HG03439 (cell line): ENCODE data around the gene GPR50.

ENCODE experiments used
- ATAC-seq: cut with Tn5 transposase; IDR thresholded peaks from one replicate; pipeline ENCODE4 v1.9.1; 2021; ENCODE audit warnings: mild to moderate bottlenecking, moderate library complexity; ENCODE audit not compliant: unreplicated experiment

Gene GPR50

DNA sequence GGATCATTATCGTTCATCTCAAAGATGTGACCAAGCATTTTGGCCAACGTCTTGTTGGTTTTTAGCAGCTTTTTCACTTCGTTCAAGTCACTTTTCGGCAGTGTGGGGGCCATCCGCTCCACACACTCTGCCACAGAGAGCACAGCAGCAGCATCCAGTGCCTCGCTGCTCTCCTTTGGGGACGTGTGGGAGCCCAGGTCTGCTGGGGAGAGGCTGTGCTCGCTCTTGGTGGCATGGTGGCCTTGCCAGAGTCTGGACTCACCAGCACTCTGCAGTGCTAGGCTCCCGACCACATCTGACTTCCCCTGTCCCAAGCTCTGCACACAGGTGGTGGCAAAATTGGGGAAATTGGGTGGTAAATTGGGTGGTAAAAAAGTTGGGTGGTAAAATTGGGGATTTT, 50.6 kb downstream of the GPR50 start:
- no peak for ATAC-seq

GRCh38 chrX:151227627-151228026, 51.2 kb downstream of the GPR50 start:
- ATAC-seq, result no peak

DNA sequence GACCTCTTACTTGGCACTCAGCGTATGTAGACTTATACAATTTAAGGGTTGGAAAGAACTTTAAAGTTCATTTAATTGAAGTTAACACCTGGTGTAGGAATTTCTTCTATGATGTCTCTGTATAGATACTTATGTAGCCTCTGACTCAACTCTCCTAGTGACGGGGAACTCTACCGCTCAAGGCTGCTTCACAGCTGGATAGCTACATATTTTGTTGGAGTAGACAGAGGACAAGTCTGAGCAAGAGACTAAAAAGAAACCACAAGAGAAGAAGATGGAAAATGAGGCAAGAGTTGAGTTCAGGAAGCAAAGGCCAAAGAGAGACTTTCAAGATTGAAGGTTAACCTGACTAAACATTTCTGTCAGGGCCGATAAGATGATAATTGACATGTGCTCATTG, 52.6 kb downstream of the GPR50 start:
- ATAC-seq, result no peak
